Stimulated activated CD4-positive, alpha-beta T cell treated with anti-CD3 and anti-CD28 coated beads, Interleukin-4, amount 100 ng/mL, for 1 hour (primary cell): ENCODE measurements around the gene IFNA5.

Experiments
- DNase-seq: peaks from one replicate; pipeline ENCODE4 v3.0.0-alpha.2; 2020

The IFNA5 gene

GRCh38 chr9:21305213-21305612 lies at the start of gene IFNA5:
TSS of gene IFNA5 (minus strand) at chr9:21305313. CDS start at chr9:21305256, 57 bp downstream.
- no peak for DNase-seq

GRCh38 chr9:21350787-21351186 lies 45.7 kb upstream of the IFNA5 start, which contains the start of gene IFNA6:
TSS of gene IFNA6 (minus strand) at chr9:21350887. CDS start at chr9:21350887, 0 bp downstream.
- no peak for DNase-seq

- DNase-seq: no peak
These were observed 43.4 kb upstream of the IFNA5 start for GRCh38 chr9:21348430-21348970.

GRCh38 chr9:21340735-21341134 lies 35.6 kb upstream of the IFNA5 start:
- DNase-seq: no peak

GRCh38 chr9:21336457-21336856 lies 31.3 kb upstream of the IFNA5 start:
- DNase-seq: no peak

GRCh38 chr9:21334701-21335632 lies 29.9 kb upstream of the IFNA5 start, which contains the start of gene KLHL9:
TSS of gene KLHL9 (minus strand) at chr9:21335404. CDS start at chr9:21334859, 545 bp downstream.
- peak; percentile 87 for DNase-seq

GRCh38 chr9:21333226-21333625 lies 28.1 kb upstream of the IFNA5 start:
- DNase-seq: no peak

- no peak for DNase-seq
These were observed 26.7 kb upstream of the IFNA5 start for GRCh38 chr9:21331676-21332402.

GRCh38 chr9:21326526-21327139 lies 21.5 kb upstream of the IFNA5 start:
- no peak for DNase-seq

GRCh38 chr9:21324047-21324446 lies 18.9 kb upstream of the IFNA5 start:
- DNase-seq: no peak

- no peak for DNase-seq
These were observed 17.9 kb upstream of the IFNA5 start for GRCh38 chr9:21322911-21323461.

- DNase-seq: no peak
These were observed 15.4 kb upstream of the IFNA5 start for GRCh38 chr9:21320465-21320864.

- DNase-seq: peak; percentile 11
These were observed 13.1 kb upstream of the IFNA5 start for GRCh38 chr9:21317956-21318923.

- no peak for DNase-seq
These were observed 11.7 kb upstream of the IFNA5 start for GRCh38 chr9:21316860-21317259.

GRCh38 chr9:21316032-21316842 lies 11.1 kb upstream of the IFNA5 start:
- no peak for DNase-seq

- no peak for DNase-seq
These were observed 9.0 kb upstream of the IFNA5 start for GRCh38 chr9:21314152-21314551.

- DNase-seq: no peak
These were observed 6.8 kb upstream of the IFNA5 start for GRCh38 chr9:21311889-21312288.

- DNase-seq: no peak
These were observed 9.1 kb downstream of the IFNA5 start for GRCh38 chr9:21295992-21296391.

GRCh38 chr9:21294904-21295538 lies 10.1 kb downstream of the IFNA5 start:
- no peak for DNase-seq

GRCh38 chr9:21294364-21294774 lies 10.7 kb downstream of the IFNA5 start:
- no peak for DNase-seq
